ENCODE measurements around the gene JPT2.
"Not testable (repeated sequence)": the region's sequence is repeated elsewhere in the genome, so short reads cannot be mapped to it uniquely, and the experiment has no call there.

JPT2 gene

DNA sequence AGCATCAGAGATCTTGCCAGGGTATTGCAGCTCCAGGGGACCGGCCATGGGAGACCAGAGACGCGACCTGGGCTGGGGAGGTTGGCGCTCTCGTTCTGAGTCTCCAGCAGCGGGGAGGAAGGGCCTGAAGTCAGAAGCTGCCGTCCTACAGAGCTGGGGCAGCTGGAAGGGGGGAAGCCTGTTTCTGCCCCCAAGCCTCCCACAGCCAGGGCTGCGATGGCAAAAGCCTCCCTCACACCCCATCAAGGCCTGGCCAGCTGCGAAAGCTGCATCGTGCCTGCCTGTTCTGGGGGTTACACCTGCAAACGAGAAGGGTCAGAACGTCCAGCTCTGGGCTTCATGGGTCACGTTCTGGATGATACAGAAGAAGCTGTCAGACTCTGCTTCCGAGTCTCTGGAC lies 54.0 kb downstream of the JPT2 start:
- DNase-seq (ENCODE audit: low read depth in 2 of 2): no peak

GRCh38 chr16:1732551-1732987 lies 54.5 kb downstream of the JPT2 start:
- not testable (repeated sequence) for DNase-seq (ENCODE audit: low read depth in 2 of 2)

DNA sequence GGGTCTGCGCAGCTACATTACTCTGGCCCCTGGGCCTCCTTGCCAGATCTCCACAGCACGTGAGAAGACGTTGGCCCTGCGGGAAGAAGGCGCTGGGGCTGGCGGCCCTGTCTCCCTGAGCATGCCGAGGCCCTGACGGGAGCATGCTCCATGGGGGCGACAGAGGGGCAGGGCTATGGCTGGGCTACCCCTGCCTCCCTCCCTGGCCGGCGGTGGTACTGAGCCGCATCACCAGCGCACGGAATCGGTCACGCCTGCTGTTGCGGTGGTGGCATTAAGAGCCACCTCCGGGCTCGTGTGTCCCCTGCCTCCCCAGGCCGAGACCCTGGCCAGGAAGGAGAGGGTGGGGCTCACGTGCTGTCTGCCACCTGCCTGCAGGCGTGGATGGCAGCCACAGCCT lies 56.0 kb downstream of the JPT2 start:
- no peak for DNase-seq (ENCODE audit: low read depth in 2 of 2)

DNA sequence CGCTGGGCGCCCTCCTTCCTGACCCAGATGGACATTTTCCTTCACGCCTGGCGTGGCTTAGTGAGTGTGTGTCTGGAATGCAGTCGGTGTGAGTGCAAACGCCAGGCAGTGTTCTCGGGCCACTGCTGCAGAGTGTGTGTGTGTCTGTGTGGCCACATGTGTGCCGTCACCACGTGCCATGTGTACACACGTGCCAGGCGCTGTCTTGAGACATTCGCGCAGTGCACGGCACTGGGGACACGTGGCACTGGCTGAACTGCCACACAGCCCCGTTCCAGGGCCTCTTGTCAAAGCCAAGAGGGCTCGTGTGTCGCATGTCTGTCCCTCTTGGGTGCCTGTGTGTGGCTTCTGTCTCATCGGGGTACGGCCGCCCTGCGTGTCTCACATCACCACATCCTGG lies 56.7 kb downstream of the JPT2 start:
- DNase-seq (ENCODE audit: low read depth in 2 of 2): no peak

DNA sequence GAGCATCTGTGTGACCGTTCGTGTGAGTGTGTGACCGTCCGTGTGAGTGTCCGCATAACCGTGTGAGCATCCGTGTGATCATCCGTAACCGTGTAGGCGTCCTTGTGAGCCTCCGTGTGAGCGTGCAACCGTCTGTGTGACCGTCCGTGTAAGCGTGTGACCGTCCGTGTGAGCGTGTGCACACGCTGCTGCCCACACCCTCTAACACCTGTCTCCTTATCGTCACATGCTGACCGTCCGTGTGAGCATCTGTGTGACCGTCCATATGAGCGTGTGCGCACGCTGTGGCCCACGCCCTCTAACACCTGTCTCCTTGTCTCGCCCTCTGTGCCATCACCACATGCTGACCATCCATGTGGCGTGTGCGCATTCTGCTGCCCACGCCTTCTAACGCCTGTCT lies 62.2 kb downstream of the JPT2 start:
- no peak for DNase-seq (ENCODE audit: low read depth in 2 of 2)

- DNase-seq (ENCODE audit: low read depth in 2 of 2): no peak
Observed at GRCh38 chr16:1740781-1741490, 62.9 kb downstream of the JPT2 start.

- DNase-seq (ENCODE audit: low read depth in 2 of 2): no peak
Observed at GRCh38 chr16:1741553-1742165, 63.6 kb downstream of the JPT2 start.

DNA sequence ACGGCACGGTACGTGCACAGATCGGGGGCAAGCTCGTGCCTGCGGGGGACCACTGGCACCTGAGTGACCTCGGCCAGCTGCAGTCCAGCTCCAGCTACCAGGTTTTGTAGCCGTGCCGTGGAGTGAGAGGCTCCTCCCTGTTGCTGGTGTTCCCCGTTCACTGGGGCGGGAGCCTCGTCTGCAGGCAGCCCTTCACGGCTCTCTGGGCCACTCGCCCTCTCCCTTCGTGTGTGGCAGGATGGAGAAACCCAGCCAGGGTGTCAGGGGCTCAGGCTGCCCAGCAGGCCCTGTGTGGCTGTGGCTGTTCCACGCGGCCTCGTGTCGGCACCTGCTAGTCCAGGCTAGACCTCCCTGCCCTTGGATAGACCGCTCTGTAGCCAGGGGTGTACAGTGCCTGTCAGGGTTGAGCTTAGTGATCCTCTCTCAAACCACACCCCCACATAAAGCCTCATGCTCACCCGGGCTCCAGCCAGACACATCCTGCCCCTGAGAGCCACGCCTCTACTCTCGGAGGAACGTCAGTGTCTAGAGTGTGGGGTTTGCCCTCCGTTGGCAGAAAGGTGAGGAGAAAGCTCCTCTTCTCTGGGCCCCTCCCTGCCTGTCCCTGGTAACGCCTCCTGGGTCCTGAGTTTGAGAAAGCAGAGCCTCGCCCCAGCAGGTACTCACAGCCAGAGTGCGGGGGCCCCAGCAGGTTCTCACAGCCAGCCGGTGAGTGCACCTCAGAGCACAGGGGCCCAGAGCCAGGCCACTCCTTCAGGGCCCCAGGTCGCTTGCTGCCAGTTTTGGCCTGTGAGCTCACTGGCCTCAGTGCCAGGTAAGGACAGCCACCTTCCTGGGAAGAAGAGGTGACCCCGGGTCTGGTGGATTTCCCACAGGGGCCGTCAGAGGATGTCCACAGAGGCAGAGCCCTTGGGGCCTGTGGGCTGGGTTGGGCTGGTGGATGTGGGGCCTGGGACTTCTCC lies 65.6 kb downstream of the JPT2 start:
- no peak for DNase-seq (ENCODE audit: low read depth in 2 of 2)

DNA sequence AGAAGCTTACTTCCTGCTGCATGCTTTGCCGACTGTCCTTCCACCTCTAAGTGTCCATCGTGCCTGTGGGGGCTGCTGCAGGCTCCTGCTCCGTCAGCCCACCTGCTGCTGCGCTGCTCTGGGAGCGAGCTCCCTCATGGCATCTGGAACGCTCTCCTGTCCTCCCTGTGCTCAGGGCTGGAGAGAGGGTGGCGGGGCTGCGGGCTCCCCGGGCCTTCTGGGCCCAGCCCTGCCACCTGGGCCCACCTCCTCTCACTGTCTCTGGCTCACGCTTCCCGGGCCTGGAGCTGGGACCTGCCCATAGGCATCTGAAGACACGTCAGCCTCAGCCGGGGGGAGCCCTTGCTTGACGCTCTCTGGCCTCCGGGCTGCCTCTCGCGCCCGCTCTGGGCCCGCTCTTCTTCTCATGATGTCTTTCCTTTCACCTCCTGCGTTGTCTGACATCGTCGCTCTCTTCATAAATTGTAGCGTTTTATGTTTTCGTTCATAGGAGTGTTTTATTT lies 66.3 kb downstream of the JPT2 start:
- DNase-seq (ENCODE audit: low read depth in 2 of 2): no peak

GRCh38 chr16:1745181-1745899 lies 67.3 kb downstream of the JPT2 start:
- no peak for DNase-seq (ENCODE audit: low read depth in 2 of 2)

- DNase-seq (ENCODE audit: low read depth in 2 of 2): no peak
Observed at GRCh38 chr16:1745900-1746692, 68.0 kb downstream of the JPT2 start.

GRCh38 chr16:1746693-1747195 lies 68.7 kb downstream of the JPT2 start:
- DNase-seq (ENCODE audit: low read depth in 2 of 2): no peak

DNA sequence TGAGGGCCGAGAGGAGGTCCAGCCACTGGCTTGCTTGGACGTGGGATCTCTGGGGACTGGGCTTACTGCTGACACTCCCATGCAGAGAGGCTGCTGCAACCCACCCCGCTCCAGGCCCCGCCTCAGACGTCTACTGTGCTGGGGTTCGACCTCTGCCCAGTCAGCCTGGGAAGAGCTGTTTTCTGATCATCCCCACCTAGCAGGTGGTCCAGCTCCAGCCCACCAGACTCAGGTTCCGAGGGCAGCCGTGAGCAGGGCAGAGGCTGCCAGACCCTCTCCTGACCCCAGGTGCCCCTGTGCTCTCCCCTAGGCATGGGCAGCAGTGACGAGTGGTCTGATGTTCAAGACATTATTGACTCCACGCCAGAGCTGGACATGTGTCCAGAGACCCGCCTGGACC lies 69.9 kb downstream of the JPT2 start:
- DNase-seq (ENCODE audit: low read depth in 2 of 2): no peak

- DNase-seq (ENCODE audit: low read depth in 2 of 2): no peak
Observed at GRCh38 chr16:1749152-1750117, 71.4 kb downstream of the JPT2 start.

All from stimulated activated CD4-positive, alpha-beta T cell treated with anti-CD3 and anti-CD28 coated beads, Interleukin-1b, Interleukin-23, amount 100 ng/mL, for 4 hours (primary cell).